ENCODE measurements around the gene NRARP. TPM values are rescaled to one million over a fixed set of nuclear protein-coding genes. Genes with fewer than 3 reads are reported as not detected.

Gene NRARP
- total and polyA plus RNA-seq, 7 donors: 1.8 to 24.7 (median 11.6) TPM; not detected in 1

GRCh38 chr9:137315581-137316011 lies 13.5 kb upstream of the NRARP start:
- peak overlapping the region in 3 of 4 donors; percentile 6 to 39 (median 35) for H3K4me3 ChIP-seq
- peak overlapping the region in 1 of 4 donors; percentile 45 for H3K27ac ChIP-seq
- peaks cover 13 to 29% (median 28%) of the 10 kb centered on the region in 3 donors for H3K27me3 ChIP-seq
- no peaks in the 10 kb centered on the region for H3K36me3 ChIP-seq
- H3K4me1 ChIP-seq: peaks cover 0 to 23% (median 15%) of the 10 kb centered on the region in 4 donors
- intact Hi-C loops (cut with DNase I): no loop called here
- DNase-seq: no peak
- TF ChIP-seq POLR2A (IDR thresholded peaks at IDR 0.05): no peak
- TF ChIP-seq POLR2AphosphoS5 (IDR thresholded peaks at IDR 0.05): no peak
- TF ChIP-seq CTCF (IDR thresholded peaks at IDR 0.05): no peak
- no peak for TF ChIP-seq EP300 (IDR thresholded peaks at IDR 0.05)
- no peaks in the 10 kb centered on the region for H3K9me3 ChIP-seq
- WGBS, 2 donors: 13 to 31% methylated on average over 18 of the region's 18 CpGs

DNA sequence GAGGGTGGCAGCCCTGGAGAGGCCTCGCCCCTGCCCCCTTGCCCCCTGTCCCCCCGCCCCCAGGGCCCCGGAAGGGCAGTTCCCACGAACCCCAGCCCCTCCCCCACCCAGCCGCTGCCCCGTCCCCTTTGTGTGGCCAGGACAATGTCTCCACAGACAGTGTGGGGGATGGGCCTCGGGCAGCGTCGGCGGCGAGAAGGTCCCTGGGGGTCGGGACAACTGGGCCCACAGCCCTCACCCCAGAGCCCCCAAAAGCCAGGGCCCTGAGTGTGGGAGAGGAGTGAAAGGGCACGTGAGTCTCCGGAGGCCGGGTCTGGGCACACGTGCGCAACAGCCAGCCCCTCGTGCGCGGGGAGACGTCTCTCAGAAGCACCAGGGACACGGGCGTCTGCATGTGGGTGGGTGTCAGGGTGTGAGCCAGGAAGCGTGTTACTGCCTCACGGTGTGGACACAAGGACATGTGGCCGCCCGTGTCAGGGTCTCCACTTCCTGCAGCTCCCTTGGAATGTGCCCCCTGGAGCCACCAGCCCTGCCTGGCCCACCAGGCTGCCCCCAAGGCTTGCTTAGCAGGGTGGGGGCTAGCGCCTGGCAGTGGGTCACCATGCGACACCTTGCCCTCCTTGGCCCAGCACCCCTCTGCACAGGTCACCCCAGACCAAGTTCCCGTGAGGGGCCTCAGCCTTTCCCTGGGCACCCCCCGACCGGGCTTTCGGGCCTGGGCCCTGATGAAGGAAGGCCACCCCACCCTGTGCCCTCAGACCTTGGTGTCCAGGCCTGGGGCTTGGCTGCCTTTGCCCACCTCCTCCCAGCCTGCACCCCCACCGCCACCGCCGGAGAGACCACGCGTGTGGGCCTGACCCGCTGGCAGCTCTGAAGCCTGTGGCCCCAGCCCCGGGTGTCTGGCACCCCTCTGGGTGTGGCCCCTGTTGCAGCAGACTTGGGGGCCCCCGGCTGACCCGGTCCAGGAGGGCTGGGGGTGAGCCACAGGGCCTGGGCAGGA lies 12.8 kb upstream of the NRARP start:
- intact Hi-C loops (cut with DNase I): no loop called here
- DNase-seq: peak; percentile 61
- H3K36me3 ChIP-seq: no peaks in the 10 kb centered on the region
- WGBS, 2 donors: 60 to 76% methylated on average over 42 of the region's 42 CpGs
- H3K27ac ChIP-seq: peak overlapping the region in 1 of 4 donors; percentile 45
- peaks cover 13 to 29% (median 29%) of the 10 kb centered on the region in 3 donors for H3K27me3 ChIP-seq
- H3K9me3 ChIP-seq: no peaks in the 10 kb centered on the region
- no peak overlapping the region for H3K4me3 ChIP-seq
- TF ChIP-seq CTCF (IDR thresholded peaks at IDR 0.05) (no peak), POLR2AphosphoS5 (IDR thresholded peaks at IDR 0.05) (no peak), EP300 (IDR thresholded peaks at IDR 0.05) (no peak), POLR2A (IDR thresholded peaks at IDR 0.05) (no peak)
- H3K4me1 ChIP-seq: peaks cover 0 to 22% (median 15%) of the 10 kb centered on the region in 4 donors

- peak; percentile 52 for DNase-seq
- H3K4me3 ChIP-seq: no peak overlapping the region
- no peaks in the 10 kb centered on the region for H3K36me3 ChIP-seq
- intact Hi-C loops (cut with DNase I): no loop called here
- H3K4me1 ChIP-seq: peaks cover 0 to 22% (median 15%) of the 10 kb centered on the region in 4 donors
- no peaks in the 10 kb centered on the region for H3K9me3 ChIP-seq
- no peak for TF ChIP-seq CTCF (IDR thresholded peaks at IDR 0.05)
- no peak for TF ChIP-seq EP300 (IDR thresholded peaks at IDR 0.05)
- no peak for TF ChIP-seq POLR2AphosphoS5 (IDR thresholded peaks at IDR 0.05)
- no peak for TF ChIP-seq POLR2A (IDR thresholded peaks at IDR 0.05)
- no peak overlapping the region for H3K27ac ChIP-seq
- WGBS, 2 donors: 66 to 84% methylated on average over 24 of the region's 24 CpGs
- H3K27me3 ChIP-seq: peaks cover 13 to 37% (median 29%) of the 10 kb centered on the region in 3 donors
Measured at GRCh38 chr9:137313956-137314560, 12.0 kb upstream of the NRARP start.

DNA sequence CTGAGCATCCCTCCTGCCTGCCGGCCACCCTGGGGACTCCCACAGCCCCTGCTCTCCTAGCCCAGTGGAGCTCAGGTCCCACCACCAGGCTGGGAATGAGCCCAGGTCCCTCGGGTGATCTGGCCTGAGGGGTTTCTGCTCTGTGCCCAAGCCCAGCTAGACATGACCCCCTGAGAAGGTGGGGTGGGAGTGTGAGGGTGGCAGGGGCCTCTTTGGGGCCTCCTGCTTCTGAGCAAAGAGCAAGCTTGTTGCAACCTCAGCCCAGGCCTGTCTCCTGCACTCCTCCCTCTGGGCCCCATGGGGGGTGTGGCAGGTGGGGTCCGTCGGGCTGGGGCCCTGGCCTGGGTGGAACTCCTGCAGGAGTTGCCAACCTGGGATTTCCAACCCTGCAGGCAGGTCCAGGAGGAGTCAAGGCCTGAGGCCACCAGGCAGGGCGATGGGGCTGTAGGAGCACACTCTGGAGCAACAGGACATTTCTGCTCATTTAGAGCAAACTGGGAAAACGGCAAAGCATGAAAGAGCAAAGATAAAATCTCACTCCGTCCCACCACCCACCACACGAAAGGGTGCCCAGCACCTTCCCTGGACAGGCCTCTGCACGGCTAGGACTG lies 11.4 kb upstream of the NRARP start:
- H3K4me1 ChIP-seq: peaks cover 0 to 22% (median 15%) of the 10 kb centered on the region in 4 donors
- peak; percentile 36 for DNase-seq
- no peak overlapping the region for H3K27ac ChIP-seq
- WGBS, 2 donors: 51 to 67% methylated on average over 9 of the region's 9 CpGs
- peaks cover 13 to 43% (median 29%) of the 10 kb centered on the region in 3 donors for H3K27me3 ChIP-seq
- no peak for TF ChIP-seq CTCF (IDR thresholded peaks at IDR 0.05)
- TF ChIP-seq POLR2AphosphoS5 (IDR thresholded peaks at IDR 0.05): no peak
- H3K4me3 ChIP-seq: no peak overlapping the region
- intact Hi-C loops (cut with DNase I): no loop called here
- H3K9me3 ChIP-seq: no peaks in the 10 kb centered on the region
- H3K36me3 ChIP-seq: no peaks in the 10 kb centered on the region

Measured in sigmoid colon (tissue), 7 donors.